ENCODE results near the gene CCDC86.

- TF ChIP-seq POLR2A (IDR thresholded peaks at IDR 0.05) (no peak), CTCF (IDR thresholded peaks at IDR 0.05) (no peak)
These were observed 27.0 kb downstream of the CCDC86 start for GRCh38 chr11:60868682-60869450.
